Karpas-422 (cell line): ENCODE measurements around the gene VSIG1. TPM values are rescaled to one million over a fixed set of nuclear protein-coding genes. Genes with fewer than 3 reads are reported as not detected.

Experiments used
- DNase-seq: peaks from one replicate; pipeline ENCODE4 v3.0.0-alpha.2; 2015
- H2AFZ ChIP-seq: fragments of 200-600 bp; sonication (generic); 2 replicates; pipeline ENCODE4 v1.6.1; 2014; ENCODE audit warnings: antibody characterized with exemption, low read length, mixed read lengths
- H3K27ac ChIP-seq: fragments of 200-600 bp; sonication (generic); 2 replicates; pipeline ENCODE4 v1.5.1; 2014; ENCODE audit warnings: mild to moderate bottlenecking, low read length, moderate library complexity
- H3K27me3 ChIP-seq: fragments of 200-600 bp; sonication (generic); 2 replicates; pipeline ENCODE4 v1.6.1; 2014; ENCODE audit warnings: low read length, mixed read lengths
- H3K36me3 ChIP-seq: fragments of 200-600 bp; sonication (generic); 2 replicates; pipeline ENCODE4 v1.6.1; 2014; ENCODE audit warnings: low read length, mixed read lengths; ENCODE audit not compliant: insufficient read depth
- H3K4me1 ChIP-seq: fragments of 200-600 bp; sonication (generic); 2 replicates; pipeline ENCODE4 v1.6.1; 2014; ENCODE audit warnings: mild to moderate bottlenecking, low read length, mixed read lengths
- H3K4me2 ChIP-seq: fragments of 200-600 bp; sonication (generic); 2 replicates; pipeline ENCODE4 v1.6.1; 2014; ENCODE audit warnings: low read length, low read depth, mild to moderate bottlenecking; ENCODE audit not compliant: poor library complexity, severe bottlenecking
- H3K4me3 ChIP-seq: fragments of 200-600 bp; sonication (generic); 2 replicates; pipeline ENCODE4 v1.5.1; 2014; ENCODE audit warnings: mild to moderate bottlenecking, antibody characterized with exemption, low read length, mixed read lengths
- H3K79me2 ChIP-seq: fragments of 200-600 bp; sonication (generic); 2 replicates; pipeline ENCODE4 v1.6.1; 2014; ENCODE audit warnings: mild to moderate bottlenecking, low read length, mixed read lengths
- H3K9ac ChIP-seq: fragments of 200-600 bp; sonication (generic); 2 replicates; pipeline ENCODE4 v1.6.0; 2014; ENCODE audit warnings: low read length
- H3K9me2 ChIP-seq: fragments of 200-600 bp; sonication (generic), shearing (Covaris generic); replicated peaks from 2 replicates; pipeline ENCODE4 v1.6.0; 2014; ENCODE audit warnings: mild to moderate bottlenecking, low read length, moderate library complexity; ENCODE audit not compliant: insufficient read depth
- H3K9me3 ChIP-seq: fragments of 300-700, 200-600 bp; sonication (generic); 2 replicates; pipeline ENCODE4 v1.6.1; 2014; ENCODE audit warnings: low read length, mixed read lengths
- H4K20me1 ChIP-seq: fragments of 200-600 bp; sonication (generic); 2 replicates; pipeline ENCODE4 v1.6.1; 2014; ENCODE audit warnings: mild to moderate bottlenecking, antibody characterized with exemption, low read length, low read depth; ENCODE audit not compliant: insufficient read depth
- total RNA-seq: library from RNA; depleted of rRNA; stranded (reverse); fragments of >200 nt; shearing (Covaris generic); gene quantifications from 2 replicates; pipeline ENCODE4 v1.2.3, GENCODE V29; 2014; ENCODE audit warnings: low replicate concordance

Gene VSIG1
- total RNA-seq, 1 experiment from 2014 or later, result not detected

DNA sequence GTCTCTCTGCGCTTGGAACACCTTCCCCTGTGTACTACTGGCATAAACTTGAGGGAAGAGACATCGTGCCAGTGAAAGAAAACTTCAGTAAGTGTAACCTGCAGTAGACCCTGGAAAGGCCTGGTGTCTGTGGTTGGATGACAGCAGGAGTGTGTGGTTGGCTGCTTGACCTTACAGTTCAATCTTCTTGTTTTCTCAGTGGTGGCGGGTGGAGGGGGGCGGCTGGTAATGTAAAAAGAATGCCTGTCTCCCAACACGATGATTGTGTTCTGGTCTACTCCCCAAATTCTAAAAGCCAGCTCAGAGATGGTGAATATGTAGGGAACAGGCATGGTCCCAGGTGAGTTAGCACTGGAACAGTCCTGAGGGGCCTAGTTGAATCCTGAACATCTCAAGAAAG is 27.9 kb downstream of the VSIG1 start:
- H4K20me1 ChIP-seq, result no peaks in the 10 kb centered on the region
- no peaks in the 10 kb centered on the region for H3K27me3 ChIP-seq
- H3K27ac ChIP-seq, result no peak overlapping the region
- H3K9me3 ChIP-seq, result no peaks in the 10 kb centered on the region
- no peak overlapping the region for H2AFZ ChIP-seq
- no peaks in the 10 kb centered on the region for H3K79me2 ChIP-seq
- no peak overlapping the region for H3K4me2 ChIP-seq
- no peak overlapping the region for H3K4me3 ChIP-seq
- no peaks in the 10 kb centered on the region for H3K36me3 ChIP-seq
- no peak for DNase-seq
- H3K9ac ChIP-seq, result no peak overlapping the region
- H3K4me1 ChIP-seq, result no peaks in the 10 kb centered on the region
- H3K9me2 ChIP-seq, result no peaks in the 10 kb centered on the region

DNA sequence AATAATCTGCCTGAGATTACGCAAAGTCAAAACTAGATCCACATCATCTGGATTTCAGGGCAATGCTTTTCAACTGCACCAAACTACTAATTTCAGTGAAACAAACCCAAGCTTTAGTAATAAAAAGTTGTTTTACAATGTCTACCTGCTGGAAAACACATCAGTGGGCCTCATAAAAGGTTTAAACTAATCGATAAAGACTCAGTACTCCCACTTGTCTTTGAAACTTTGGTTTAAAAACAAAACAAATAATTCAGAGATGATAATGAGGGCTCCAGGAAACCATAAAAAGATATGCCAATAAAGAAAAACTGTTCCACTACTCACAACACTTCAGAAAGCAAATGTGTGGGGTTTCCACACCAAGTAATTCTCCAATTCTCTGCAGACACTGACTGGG is 36.2 kb downstream of the VSIG1 start:
- Histone ChIP-seq H3K27me3 (no peaks in the 10 kb centered on the region), H3K9me2 (no peaks in the 10 kb centered on the region), H3K9ac (no peak overlapping the region), H3K4me2 (no peak overlapping the region), H4K20me1 (no peaks in the 10 kb centered on the region), H3K9me3 (no peaks in the 10 kb centered on the region), H2AFZ (no peak overlapping the region), H3K4me3 (no peak overlapping the region), H3K36me3 (0 out of 2 replicates have a peak, but pooled peaks cover 3% of the 10 kb centered on the region), H3K4me1 (no peaks in the 10 kb centered on the region), H3K79me2 (no peaks in the 10 kb centered on the region), H3K27ac (no peak overlapping the region)
- DNase-seq, result peak; percentile 14

DNA sequence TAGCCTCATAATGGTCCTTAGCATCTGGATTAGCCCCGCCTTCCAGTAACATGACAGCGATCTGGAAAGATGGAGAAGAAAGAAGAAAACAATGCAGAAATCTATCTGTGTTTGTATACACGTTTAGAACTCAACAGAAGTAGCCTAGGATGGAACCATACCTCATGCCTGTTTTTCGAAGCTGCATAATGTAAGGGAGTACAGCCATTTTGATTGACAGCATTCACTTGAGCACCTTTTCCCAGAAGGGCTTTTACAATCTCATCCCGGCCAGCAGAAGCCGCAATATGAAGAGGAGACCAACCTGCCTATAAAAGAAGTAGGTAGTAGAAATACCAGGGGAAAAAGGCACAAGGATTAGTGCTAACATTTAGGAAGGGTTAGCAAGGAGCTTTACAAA is 42.9 kb downstream of the VSIG1 start:
- H3K9ac ChIP-seq, result no peak overlapping the region
- H3K27me3 ChIP-seq, result no peaks in the 10 kb centered on the region
- no peaks in the 10 kb centered on the region for H3K9me2 ChIP-seq
- no peak overlapping the region for H2AFZ ChIP-seq
- H3K36me3 ChIP-seq, result peaks cover 7% of the 10 kb centered on the region; the same call in 1 of the 2 replicates
- DNase-seq, result no peak
- no peaks in the 10 kb centered on the region for H3K9me3 ChIP-seq
- no peaks in the 10 kb centered on the region for H4K20me1 ChIP-seq
- no peak overlapping the region for H3K4me2 ChIP-seq
- H3K79me2 ChIP-seq, result peaks cover 24% of the 10 kb centered on the region
- no peak overlapping the region for H3K27ac ChIP-seq
- no peak overlapping the region for H3K4me3 ChIP-seq
- H3K4me1 ChIP-seq, result peaks cover 9% of the 10 kb centered on the region

DNA sequence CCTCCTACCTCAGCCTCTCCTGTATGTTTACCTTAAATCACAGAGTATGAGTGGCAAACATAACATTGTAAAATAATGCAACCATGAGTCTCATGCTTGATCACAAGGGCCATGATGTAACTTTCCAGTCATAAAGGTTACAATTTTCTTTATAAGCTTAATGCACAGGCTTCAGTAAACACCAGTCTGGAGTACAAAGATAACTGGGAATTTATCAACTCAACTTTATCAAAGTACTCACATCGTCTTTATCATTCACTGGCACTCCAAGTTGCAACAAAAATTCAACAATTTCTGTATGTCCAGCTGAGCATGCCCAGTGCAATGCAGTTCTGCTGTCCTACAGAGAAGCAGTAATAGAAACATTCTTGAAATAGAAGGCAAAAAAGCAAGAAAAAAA is 43.6 kb downstream of the VSIG1 start:
- no peak overlapping the region for H3K27ac ChIP-seq
- peaks cover 9% of the 10 kb centered on the region for H3K4me1 ChIP-seq
- no peak overlapping the region for H2AFZ ChIP-seq
- H3K36me3 ChIP-seq, result peaks cover 7% of the 10 kb centered on the region; the same call in 1 of the 2 replicates
- no peak for DNase-seq
- no peaks in the 10 kb centered on the region for H4K20me1 ChIP-seq
- H3K27me3 ChIP-seq, result no peaks in the 10 kb centered on the region
- peaks cover 24% of the 10 kb centered on the region for H3K79me2 ChIP-seq
- H3K4me3 ChIP-seq, result no peak overlapping the region
- no peaks in the 10 kb centered on the region for H3K9me2 ChIP-seq
- H3K4me2 ChIP-seq, result no peak overlapping the region
- H3K9me3 ChIP-seq, result no peaks in the 10 kb centered on the region
- no peak overlapping the region for H3K9ac ChIP-seq

- no peaks in the 10 kb centered on the region for H3K9me3 ChIP-seq
- no peaks in the 10 kb centered on the region for H3K9me2 ChIP-seq
- peak; percentile 44 for DNase-seq
- H4K20me1 ChIP-seq, result no peaks in the 10 kb centered on the region
- H3K9ac ChIP-seq, result peak overlapping the region; percentile 60
- H3K4me1 ChIP-seq, result peaks cover 9% of the 10 kb centered on the region
- H3K79me2 ChIP-seq, result peaks cover 24% of the 10 kb centered on the region
- no peaks in the 10 kb centered on the region for H3K27me3 ChIP-seq
- H3K27ac ChIP-seq, result peak overlapping the region; percentile 25
- H3K4me3 ChIP-seq, result peak overlapping the region; percentile 65
- no peak overlapping the region; the same call in 1 of the 2 replicates for H2AFZ ChIP-seq
- H3K4me2 ChIP-seq, result peak overlapping the region; percentile 52
- H3K36me3 ChIP-seq, result peaks cover 4% of the 10 kb centered on the region; the same call in 1 of the 2 replicates
Observed at GRCh38 chrX:108090491-108091263, 45.8 kb downstream of the VSIG1 start.

DNA sequence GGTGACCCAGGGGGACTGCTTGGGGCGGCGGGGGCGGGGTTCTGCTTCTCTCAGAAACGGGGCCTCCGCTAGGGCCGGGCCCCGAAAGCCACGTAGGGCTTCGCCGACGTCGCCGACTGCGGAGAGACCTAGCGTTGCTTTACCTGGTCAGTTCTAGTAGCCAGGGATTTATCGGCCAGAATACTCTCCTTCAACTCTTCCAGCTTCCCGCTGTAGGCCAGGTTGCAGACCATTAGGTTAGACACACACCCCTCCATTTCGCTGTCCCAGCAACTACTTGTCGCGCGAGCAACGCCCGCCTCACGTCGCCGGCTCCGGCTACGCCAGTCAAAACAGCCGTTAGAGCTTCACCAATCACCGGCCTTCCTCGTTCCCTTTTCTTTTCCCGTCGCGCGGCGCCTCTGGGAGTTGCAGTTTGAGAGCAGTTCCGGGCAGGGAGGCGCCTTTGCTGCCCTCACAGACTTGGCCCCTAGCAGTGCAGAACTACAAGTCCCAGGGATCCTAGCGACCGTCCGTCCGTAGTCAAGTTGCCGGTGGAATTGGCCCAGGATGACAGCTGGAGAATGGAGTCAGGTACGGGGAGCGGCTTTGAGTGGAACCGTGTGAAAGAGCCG is 46.5 kb downstream of the VSIG1 start, which contains the start of the genes ATG4A and PSMD10:
TSS of gene ATG4A (plus strand) at position 515 of the 614 bp plus-strand sequence. CDS start at position 564, 49 bp downstream.
TSS of gene PSMD10 (minus strand) at position 279 of the 614 bp plus-strand sequence. CDS start at position 257, 22 bp downstream.
- Histone ChIP-seq H3K9ac (peak within 1 kb of the TSS; percentile 67), H3K27ac (peak within 1 kb of the TSS; percentile 25), H3K79me2 (peaks cover 24% of the 10 kb centered on the region), H3K4me2 (peak within 1 kb of the TSS; percentile 71), H3K36me3 (peaks cover 4% of the 10 kb centered on the region; the same call in 1 of the 2 replicates), H3K9me3 (no peaks in the 10 kb centered on the region), H3K4me1 (peaks cover 9% of the 10 kb centered on the region), H3K4me3 (peak within 1 kb of the TSS; percentile 65), H4K20me1 (no peaks in the 10 kb centered on the region), H2AFZ (peak within 1 kb of the TSS; percentile 48; the same call in 1 of the 2 replicates), H3K9me2 (no peaks in the 10 kb centered on the region), H3K27me3 (no peaks in the 10 kb centered on the region)
- peak; percentile 96 for DNase-seq

DNA sequence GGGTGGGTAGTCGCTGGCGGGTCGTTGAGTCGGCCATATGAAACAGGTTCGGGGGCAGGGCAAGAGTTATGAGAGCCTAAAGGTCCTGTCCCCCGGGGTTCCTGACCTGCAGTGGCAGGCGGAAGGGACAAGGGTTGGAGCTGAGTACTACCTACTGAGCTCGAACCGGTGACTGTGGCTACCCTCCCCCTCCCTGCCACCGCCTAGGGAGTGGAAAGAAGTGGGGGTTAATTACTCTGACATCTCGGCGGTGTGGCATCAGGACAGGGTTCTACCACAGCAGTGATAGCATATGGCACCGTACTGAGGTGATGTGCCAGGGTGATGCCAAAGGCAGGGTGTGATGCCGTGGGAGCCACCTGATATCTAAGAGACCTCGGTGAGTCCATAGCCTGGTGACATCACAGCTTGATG is 47.0 kb downstream of the VSIG1 start:
- H3K9me3 ChIP-seq, result no peaks in the 10 kb centered on the region
- H3K36me3 ChIP-seq, result peaks cover 4% of the 10 kb centered on the region; the same call in 1 of the 2 replicates
- no peaks in the 10 kb centered on the region for H4K20me1 ChIP-seq
- no peaks in the 10 kb centered on the region for H3K9me2 ChIP-seq
- peaks cover 24% of the 10 kb centered on the region for H3K79me2 ChIP-seq
- peak overlapping the region; percentile 48; the same call in 1 of the 2 replicates for H2AFZ ChIP-seq
- no peak overlapping the region for H3K27ac ChIP-seq
- H3K4me1 ChIP-seq, result peaks cover 9% of the 10 kb centered on the region
- H3K4me2 ChIP-seq, result peak overlapping the region; percentile 71
- peak overlapping the region; percentile 67 for H3K9ac ChIP-seq
- peak; percentile 50 for DNase-seq
- H3K27me3 ChIP-seq, result no peaks in the 10 kb centered on the region
- H3K4me3 ChIP-seq, result peak overlapping the region; percentile 65

GRCh38 chrX:108097380-108097779 is 52.5 kb downstream of the VSIG1 start:
- Histone ChIP-seq H3K27me3 (no peaks in the 10 kb centered on the region), H4K20me1 (no peaks in the 10 kb centered on the region), H3K4me2 (no peak overlapping the region), H3K79me2 (no peaks in the 10 kb centered on the region), H3K4me3 (no peak overlapping the region), H3K9me2 (no peaks in the 10 kb centered on the region), H3K9ac (no peak overlapping the region), H3K9me3 (no peaks in the 10 kb centered on the region), H2AFZ (no peak overlapping the region), H3K36me3 (no peaks in the 10 kb centered on the region), H3K4me1 (peaks cover 3% of the 10 kb centered on the region), H3K27ac (no peak overlapping the region)
- no peak for DNase-seq
